ENCODE measurements around the gene C1orf226. TPM values are rescaled to one million over a fixed set of nuclear protein-coding genes. Genes with fewer than 3 reads are reported as not detected.

C1orf226 gene
- total RNA-seq, 1 experiment from 2014 or later: 4.3 TPM

GRCh38 chr1:162387226-162388082 lies 5.9 kb downstream of the C1orf226 start:
- intact Hi-C loops (cut with micrococcal nuclease): no loop called here
- peaks cover 14% of the 10 kb centered on the region for H3K4me1 ChIP-seq (ENCODE audit: insufficient read depth, low read length)
- no peak overlapping the region for H3K9ac ChIP-seq (ENCODE audit: low read length)
- H3K9me2 ChIP-seq (replicated peaks; ENCODE audit: low read length): no peaks in the 10 kb centered on the region
- no peaks in the 10 kb centered on the region for H3K27me3 ChIP-seq (ENCODE audit: low read length)
- H3K9me3 ChIP-seq (ENCODE audit: low read length): no peaks in the 10 kb centered on the region
- no peak overlapping the region for H3K4me3 ChIP-seq (ENCODE audit: low read length)
- no TSS peak for BruUV-seq (replicated peaks)
- no peak overlapping the region for H3K4me2 ChIP-seq (ENCODE audit: low read length)
- H3K79me2 ChIP-seq (ENCODE audit: low read length): no peaks in the 10 kb centered on the region
- ChIA-PET POLR2A (ENCODE audit: unreplicated experiment) (no interaction called here), CTCF (no interaction called here)
- no peaks in the 10 kb centered on the region for H4K20me1 ChIP-seq (ENCODE audit: low read length)
- no peaks in the 10 kb centered on the region for H3F3A ChIP-seq (ENCODE audit: low read length, unreplicated experiment)
- H3K36me3 ChIP-seq (ENCODE audit: low read depth, low read length): no peaks in the 10 kb centered on the region
- no peak overlapping the region for H3K27ac ChIP-seq (ENCODE audit: low read length)
- no peak overlapping the region for H2AFZ ChIP-seq (ENCODE audit: low read length)
- TF ChIP-seq EZH2phosphoT487 (IDR thresholded peaks at IDR 0.05; ENCODE audit: borderline replicate concordance, low read length) (no peak), CTCF (conservative IDR thresholded peaks at IDR 0.05; ENCODE audit: low read depth, low read length) (no peak), EZH2 (IDR thresholded peaks at IDR 0.05; ENCODE audit: low read length, unreplicated experiment) (no peak)
- ATAC-seq (no peak), DNase-seq (no peak)

GRCh38 chr1:162388083-162388594 lies 6.6 kb downstream of the C1orf226 start:
- Histone ChIP-seq H3K4me1 (ENCODE audit: insufficient read depth, low read length) (peaks cover 11% of the 10 kb centered on the region), H3K79me2 (ENCODE audit: low read length) (no peaks in the 10 kb centered on the region), H3F3A (ENCODE audit: low read length, unreplicated experiment) (no peaks in the 10 kb centered on the region), H3K9ac (ENCODE audit: low read length) (no peak overlapping the region), H3K36me3 (ENCODE audit: low read depth, low read length) (no peaks in the 10 kb centered on the region), H3K9me2 (replicated peaks; ENCODE audit: low read length) (no peaks in the 10 kb centered on the region), H3K9me3 (ENCODE audit: low read length) (no peaks in the 10 kb centered on the region), H3K4me2 (ENCODE audit: low read length) (no peak overlapping the region), H3K4me3 (ENCODE audit: low read length) (no peak overlapping the region), H3K27me3 (ENCODE audit: low read length) (no peaks in the 10 kb centered on the region), H3K27ac (ENCODE audit: low read length) (no peak overlapping the region), H4K20me1 (ENCODE audit: low read length) (no peaks in the 10 kb centered on the region), H2AFZ (ENCODE audit: low read length) (no peak overlapping the region)
- ChIA-PET CTCF (interaction anchor here (1.9 kb wide), 1 partner anchor 30 kb away, joined by 14 read pairs; no protein-coding TSS in a partner anchor), POLR2A (ENCODE audit: unreplicated experiment) (no interaction called here)
- DNase-seq (no peak), ATAC-seq (no peak)
- TF ChIP-seq CTCF (conservative IDR thresholded peaks at IDR 0.05; ENCODE audit: low read depth, low read length): no peak
- no peak for TF ChIP-seq EZH2 (IDR thresholded peaks at IDR 0.05; ENCODE audit: low read length, unreplicated experiment)
- TF ChIP-seq EZH2phosphoT487 (IDR thresholded peaks at IDR 0.05; ENCODE audit: borderline replicate concordance, low read length): no peak
- intact Hi-C loops (cut with micrococcal nuclease): no loop called here
- no TSS peak for BruUV-seq (replicated peaks)

GRCh38 chr1:162388615-162389014 lies 7.1 kb downstream of the C1orf226 start:
- no peak for DNase-seq

More at GRCh38 chr1:162388615-162389014, 7.1 kb downstream of the C1orf226 start:
- CTCF ChIA-PET: interaction anchor here (0.7 to 1.9 kb wide), 2 partner anchors 31 to 158 kb away, joined by 3 to 14 read pairs; no protein-coding TSS in a partner anchor
- H3K4me2 ChIP-seq (ENCODE audit: low read length): no peak overlapping the region
- no TSS peak for BruUV-seq (replicated peaks)
- H3K9me2 ChIP-seq (replicated peaks; ENCODE audit: low read length): no peaks in the 10 kb centered on the region
- intact Hi-C loops (cut with micrococcal nuclease): no loop called here
- no peak overlapping the region for H3K27ac ChIP-seq (ENCODE audit: low read length)
- H4K20me1 ChIP-seq (ENCODE audit: low read length): no peaks in the 10 kb centered on the region
- no peaks in the 10 kb centered on the region for H3F3A ChIP-seq (ENCODE audit: low read length, unreplicated experiment)
- no peaks in the 10 kb centered on the region for H3K9me3 ChIP-seq (ENCODE audit: low read length)
- H3K4me3 ChIP-seq (ENCODE audit: low read length): no peak overlapping the region
- peaks cover 11% of the 10 kb centered on the region for H3K4me1 ChIP-seq (ENCODE audit: insufficient read depth, low read length)
- TF ChIP-seq EZH2phosphoT487 (IDR thresholded peaks at IDR 0.05; ENCODE audit: borderline replicate concordance, low read length) (no peak), CTCF (conservative IDR thresholded peaks at IDR 0.05; ENCODE audit: low read depth, low read length) (no peak), EZH2 (IDR thresholded peaks at IDR 0.05; ENCODE audit: low read length, unreplicated experiment) (no peak)
- H2AFZ ChIP-seq (ENCODE audit: low read length): no peak overlapping the region
- H3K36me3 ChIP-seq (ENCODE audit: low read depth, low read length): no peaks in the 10 kb centered on the region
- POLR2A ChIA-PET (ENCODE audit: unreplicated experiment): no interaction called here
- ATAC-seq: no peak
- no peaks in the 10 kb centered on the region for H3K27me3 ChIP-seq (ENCODE audit: low read length)
- H3K79me2 ChIP-seq (ENCODE audit: low read length): no peaks in the 10 kb centered on the region
- H3K9ac ChIP-seq (ENCODE audit: low read length): no peak overlapping the region

All from PC-3 (cell line).